Globus pallidus (tissue), 1 donor: ENCODE measurements around the gene ARFGEF2.
"Not testable (repeated sequence)": the region's sequence is repeated elsewhere in the genome, so short reads cannot be mapped to it uniquely, and the experiment has no call there.

ENCODE experiments used
- DNase-seq: peaks from one replicate; pipeline ENCODE4 v3.0.0-alpha.2; 2015; ENCODE audit warnings: low spot score

The ARFGEF2 gene

DNA sequence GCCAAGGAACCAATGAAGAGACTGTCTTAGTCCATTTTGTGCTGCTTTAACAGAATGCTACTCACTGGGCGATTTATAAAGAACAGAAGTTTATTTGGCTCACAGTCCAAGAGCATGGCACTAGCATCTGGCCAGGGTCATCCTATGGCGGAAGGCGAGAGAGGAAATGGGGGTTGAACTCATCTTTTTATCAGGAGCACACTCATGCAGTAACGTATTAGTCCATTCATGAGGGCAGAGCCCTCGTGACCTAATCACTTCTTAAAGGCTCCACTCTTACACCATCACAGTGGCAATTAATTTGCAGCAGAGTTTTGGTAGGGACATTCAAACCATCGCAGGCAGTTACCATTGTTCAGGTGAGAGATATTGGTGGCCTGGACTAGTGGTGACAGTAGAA lies 8.5 kb downstream of the ARFGEF2 start:
- DNase-seq, result no peak

DNA sequence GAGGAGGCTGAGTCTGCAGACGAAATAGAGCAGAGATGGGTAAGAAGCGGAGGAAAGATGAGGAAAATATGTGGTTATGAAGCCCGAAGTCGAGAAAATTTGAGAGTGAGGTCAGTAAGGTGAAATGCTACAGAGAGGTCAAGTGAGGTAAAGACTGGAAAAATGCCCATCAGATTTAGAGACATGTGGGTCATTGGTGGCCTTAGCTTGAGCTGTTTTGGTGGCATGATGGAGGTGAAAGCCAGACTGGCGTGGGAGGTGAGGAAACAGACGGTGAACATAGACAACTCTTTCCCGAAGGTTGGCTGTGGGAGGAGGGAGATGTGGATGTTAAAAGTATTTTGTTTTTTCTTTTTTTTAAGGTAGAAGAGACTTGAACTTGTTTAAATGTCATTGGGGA lies 9.4 kb downstream of the ARFGEF2 start:
- DNase-seq, result no peak

DNA sequence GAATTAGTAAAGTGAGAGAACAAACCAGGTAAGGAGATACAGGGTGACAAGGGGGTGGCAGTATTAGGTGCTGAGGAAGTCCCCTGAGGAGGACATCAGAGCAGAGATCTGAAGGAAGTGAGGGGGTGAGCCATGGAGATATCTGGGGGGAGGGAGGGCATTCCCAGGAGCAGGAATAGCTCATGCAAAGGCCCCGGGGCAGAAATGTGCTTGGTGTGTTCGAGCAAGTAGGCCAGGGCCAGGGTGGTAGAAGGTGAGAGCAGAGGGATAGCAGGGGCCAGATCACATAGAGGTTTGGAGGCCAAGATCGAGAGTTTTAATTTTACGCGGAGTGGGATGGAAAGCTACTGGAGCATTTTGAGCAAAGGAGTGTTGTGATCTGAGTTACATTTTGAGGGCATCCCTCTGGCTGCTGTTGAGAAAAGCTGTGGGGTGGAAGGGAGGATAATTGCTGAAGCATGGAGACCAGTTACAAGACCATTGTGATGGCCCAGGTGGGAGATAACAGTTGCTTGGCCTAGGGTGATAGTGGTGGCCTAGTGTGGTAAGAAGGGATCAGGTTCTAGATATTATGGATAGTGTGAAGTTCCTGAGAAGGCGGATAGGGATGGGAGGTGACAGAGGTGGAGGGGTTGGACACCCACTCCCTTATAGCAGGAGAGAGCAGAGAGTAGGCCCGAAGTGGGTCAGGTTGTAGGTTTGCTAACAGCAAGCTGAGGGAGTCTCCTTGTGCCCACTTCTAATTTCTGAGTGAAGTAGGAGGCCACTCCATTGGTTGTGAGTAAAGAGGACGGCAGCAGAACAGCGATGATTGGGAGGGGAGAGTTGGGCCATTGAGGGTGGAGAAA lies 10.2 kb downstream of the ARFGEF2 start:
- DNase-seq, result no peak

DNA sequence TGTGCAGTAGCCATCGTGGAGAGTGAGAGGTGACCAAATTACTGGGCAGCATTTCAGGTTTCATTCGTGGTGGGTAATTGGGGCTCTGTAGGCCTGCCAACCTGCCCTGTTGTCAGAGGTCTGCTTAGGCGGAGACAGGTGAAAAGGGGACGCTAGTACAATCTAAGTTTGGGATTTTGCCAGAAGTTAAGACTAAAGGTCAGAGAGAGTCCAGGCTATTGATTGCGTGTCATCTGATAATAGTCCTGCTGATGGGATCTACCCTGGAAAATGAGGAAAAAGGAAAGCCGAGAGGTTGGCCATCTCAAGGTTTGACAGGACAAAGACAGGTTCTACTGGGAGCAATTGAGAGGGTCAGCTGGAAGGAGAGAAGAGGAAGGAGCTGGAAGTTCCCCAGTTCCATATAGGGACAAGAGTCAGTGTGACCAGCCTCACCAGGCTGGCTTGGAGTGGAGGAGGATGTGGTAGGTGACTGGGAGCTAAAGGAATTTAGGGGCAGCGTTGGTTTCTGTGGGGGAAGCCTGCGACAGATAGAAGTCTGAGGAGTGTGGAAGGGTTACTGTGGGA lies 10.9 kb downstream of the ARFGEF2 start:
- no peak for DNase-seq

DNA sequence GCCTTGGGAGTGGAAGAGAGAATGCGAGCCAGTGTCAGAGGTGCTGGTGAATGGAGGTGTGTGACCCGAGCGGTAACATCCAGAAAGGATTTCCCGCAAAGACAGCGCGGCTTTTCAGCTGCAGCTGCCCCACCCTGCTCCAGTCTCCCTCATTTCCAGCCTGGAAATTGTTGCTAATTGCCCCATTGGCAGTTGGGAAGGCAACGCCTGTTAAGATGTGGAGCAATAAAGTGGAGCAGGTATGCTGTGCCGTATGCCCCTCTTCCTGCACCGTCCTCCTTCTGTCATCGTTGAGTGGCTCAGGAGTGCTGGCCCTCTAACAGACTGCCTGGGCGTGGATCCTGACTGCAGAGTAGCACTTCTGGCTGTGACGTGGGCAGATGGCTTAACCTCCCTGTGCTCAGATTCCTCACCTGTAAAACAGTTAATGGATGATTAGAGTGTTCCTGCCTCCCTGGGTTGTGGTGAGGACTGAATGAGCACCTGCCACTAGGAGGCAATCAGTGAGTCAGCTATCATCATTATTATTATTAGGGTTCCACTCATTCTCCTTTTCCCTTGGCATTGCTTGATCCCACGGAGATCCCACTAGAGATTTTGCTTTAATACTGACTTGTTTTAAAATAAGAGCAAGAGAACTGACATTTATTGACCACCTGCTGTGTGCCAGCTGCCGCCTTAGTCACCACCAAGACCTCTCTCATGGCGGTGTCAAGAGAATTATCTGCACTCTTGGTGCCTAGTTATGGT lies 11.7 kb downstream of the ARFGEF2 start:
- DNase-seq, result no peak

DNA sequence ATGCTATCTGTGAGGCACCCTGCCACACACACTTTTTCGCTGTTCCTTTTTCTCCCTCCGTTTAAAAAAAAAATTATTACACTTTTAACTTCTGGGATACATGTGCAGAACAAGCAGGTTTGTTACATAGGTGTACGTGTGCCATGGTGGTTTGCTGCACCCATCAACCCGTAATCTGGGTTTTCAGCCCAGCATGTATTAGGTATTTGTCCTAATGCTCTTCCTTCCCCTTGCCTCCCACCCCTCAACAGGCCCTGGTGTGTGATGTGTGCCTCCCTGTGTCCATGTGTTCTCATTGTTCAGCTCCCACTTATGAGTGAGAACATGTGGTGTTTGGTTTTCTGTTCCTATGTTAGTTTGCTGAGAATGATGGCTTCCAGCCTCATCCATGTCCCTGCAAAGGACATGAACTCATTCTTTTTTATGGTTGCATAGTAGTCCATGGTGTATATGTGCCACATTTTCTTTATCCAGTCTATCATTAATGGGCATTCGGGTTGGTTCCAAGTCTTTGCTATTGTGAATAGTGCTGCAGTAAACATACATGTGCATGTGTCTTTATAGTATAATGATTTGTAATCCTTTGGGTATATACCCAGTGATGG lies 12.9 kb downstream of the ARFGEF2 start:
- not testable (repeated sequence) for DNase-seq

DNA sequence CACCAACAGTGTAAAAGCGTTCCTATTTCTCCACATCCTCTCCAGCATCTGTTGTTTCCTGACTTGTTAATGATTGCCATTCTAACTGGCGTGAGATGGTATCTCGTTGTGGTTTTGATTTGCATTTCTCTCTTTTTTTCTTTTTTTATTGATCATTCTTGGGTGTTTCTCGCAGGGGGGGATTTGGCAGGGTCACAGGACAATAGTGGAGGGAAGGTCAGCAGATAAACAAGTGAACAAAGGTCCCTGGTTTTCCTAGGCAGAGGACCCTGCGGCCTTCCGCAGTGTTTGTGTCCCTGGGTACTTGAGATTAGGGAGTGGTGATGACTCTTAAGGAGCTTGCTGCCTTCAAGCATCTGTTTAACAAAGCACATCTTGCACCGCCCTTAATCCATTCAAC lies 13.5 kb downstream of the ARFGEF2 start:
- not testable (repeated sequence) for DNase-seq

DNA sequence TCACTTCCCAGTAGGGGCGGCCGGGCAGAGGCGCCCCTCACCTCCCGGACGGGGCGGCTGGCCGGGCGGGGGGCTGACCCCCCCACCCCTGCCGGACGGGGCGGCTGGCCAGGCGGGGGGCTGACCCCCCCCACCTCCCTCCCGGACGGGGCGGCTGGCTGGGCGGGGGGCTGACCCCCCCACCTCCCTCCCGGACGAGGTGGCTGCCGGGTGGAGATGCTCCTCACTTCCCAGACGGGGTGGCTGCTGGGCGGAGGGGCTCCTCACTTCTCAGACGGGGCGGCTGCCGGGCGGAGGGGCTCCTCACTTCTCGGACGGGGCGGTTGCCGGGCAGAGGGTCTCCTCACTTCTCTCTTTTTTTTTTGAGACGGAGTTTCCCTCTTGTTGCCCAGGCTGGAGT lies 14.7 kb downstream of the ARFGEF2 start:
- DNase-seq, result not testable (repeated sequence)

DNA sequence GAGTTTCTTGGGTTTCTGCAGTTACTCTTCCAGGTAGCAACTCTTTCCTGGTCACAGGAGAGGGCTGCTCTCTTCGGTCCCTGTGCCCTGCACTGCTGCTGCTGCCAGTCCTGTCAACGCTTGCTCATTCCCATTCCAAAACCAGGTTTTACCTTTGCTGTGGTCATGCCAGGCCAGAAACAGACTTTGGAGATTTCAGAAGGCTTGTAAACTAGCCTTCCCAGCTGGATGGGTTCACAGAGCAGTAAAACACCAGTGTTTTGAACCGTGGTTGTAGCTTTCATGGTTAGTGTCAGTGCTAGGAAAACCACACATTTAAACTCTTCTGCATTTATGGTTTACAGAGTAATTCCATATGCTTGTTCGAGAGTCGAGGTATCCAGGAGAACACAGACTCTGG lies 16.2 kb downstream of the ARFGEF2 start:
- DNase-seq, result no peak

DNA sequence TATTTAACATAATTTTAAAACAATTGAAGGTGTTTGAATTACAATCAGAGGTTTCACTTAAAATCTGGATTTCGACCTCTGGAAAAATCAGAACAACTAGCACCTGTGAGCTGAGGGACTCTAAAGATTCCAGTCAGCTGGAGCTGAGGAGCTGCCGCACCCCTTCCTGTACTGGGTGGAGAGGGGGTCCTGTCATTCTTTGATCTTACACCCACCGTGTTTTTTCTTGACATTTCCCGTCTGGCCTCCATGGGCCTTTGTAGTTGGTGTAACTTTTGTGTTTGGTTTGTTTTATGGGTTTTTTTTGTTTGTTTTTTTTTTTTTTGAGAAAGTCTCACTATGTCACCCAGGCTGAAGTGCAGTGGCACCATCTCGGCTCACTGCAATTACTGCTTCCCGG lies 17.2 kb downstream of the ARFGEF2 start:
- DNase-seq, result no peak

DNA sequence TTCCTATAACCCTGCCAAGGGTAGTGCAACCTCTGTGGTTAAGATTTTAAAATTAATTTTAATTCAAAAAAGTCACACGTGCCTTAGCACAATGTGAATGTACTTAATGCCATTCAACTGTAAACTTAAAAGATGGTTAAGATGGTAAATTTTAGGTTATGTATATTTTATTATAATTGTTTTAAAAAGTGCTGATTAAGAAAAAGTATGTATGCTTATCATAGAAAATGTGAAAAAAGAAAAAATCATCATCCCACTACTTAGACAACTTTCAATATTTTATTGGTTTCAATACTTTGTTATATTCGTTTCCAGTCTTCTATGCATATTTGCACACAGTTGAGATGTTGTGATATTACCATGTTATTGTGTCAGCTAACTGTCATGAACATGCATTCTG lies 18.7 kb downstream of the ARFGEF2 start:
- no peak for DNase-seq

DNA sequence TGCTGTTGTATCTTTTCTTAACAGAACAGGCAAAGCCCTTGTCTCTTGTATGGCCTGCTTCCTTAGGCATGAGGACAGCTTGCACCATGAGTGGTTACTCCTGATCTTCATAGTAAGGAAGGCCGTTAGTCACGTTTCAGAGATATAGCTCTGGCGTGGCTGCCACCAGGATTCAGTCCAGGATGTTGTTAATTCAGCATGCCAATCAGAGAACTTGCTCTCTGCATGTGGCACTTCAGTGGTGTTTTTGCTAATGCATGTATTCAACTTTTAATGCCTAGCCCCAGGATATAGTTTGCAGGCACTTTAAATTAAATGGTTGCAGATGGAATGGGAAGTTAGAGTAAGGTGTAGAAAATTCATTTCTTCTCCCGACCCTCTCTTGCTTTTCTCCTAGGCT lies 20.0 kb downstream of the ARFGEF2 start:
- DNase-seq, result no peak

DNA sequence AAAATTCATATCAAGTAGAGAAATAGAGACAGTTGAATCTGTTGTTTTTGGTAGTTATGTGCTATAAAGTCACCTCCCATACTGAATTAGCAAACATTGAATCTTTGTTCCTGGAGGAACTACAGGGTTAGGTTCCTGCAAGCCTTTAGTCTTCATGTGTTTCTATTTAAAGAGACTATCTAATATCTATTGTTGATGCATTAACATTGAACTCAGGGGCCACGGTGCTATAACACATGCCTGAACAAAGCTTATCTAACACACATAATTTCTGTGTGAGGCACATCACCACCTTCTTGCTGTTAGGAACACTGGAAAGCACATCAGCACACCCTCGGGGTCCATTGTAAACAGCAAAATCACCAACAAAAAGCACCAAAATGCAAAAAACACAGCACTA lies 21.2 kb downstream of the ARFGEF2 start:
- no peak for DNase-seq

DNA sequence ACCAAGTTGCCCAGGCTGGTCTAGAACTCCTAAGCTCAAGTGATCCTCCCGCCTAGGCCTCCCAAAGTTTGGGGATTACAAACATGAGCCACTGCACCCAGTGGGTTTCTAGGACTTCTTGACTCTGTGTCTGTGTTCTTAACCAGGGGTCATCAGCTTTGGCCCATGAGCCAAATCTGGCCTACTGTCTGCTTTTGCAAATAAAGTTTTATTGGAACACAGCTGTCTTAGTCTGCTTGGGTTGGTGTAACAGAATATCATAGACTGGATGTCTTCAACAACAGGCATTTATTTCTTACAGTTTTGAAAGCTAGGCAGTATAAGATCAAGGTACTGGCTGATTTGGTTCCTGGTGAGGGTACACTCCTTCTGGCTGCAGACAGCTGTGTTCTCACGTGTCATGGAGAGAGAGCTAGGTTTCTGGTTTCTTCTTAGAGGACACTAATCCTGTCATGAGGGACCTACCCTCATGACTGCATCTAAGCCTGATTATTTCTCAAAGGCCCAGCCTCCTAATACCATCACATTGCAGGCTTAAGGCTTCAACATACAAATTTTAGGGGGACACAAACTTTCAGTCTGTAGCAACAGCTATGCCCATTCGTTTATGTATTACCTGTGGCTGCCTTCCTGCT lies 23.3 kb downstream of the ARFGEF2 start:
- no peak for DNase-seq

DNA sequence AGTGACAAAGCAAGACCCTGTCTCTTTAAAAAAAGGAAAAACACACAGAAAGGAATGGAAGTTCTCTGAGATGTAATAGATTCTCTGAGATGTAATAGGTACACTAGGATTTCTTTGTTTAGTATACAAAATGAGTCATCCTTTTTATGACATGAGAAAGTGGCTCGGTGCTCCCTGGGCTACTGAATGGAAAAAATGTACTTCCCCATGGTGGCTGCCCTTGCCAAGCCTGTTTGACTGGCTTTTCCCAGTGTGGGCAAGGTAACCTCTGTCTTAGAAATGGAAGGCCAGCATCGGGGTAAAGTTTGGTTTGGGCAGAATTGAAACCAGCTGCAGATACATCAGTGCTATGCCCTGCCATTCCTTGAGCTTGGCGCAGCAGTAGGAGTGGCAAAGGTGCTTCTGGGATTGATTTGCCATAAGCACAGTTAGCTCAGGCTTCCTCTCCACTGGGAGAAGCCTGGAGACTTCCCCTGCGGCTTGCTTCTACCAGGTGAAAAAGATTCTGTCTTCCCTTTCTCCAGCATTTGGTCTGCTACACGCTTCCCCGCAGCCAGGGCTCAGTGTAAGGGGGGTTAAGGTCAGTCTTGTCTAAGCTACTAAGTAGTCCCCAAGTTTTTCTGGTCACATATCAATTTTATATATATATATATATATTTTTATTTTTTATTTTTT lies 24.5 kb downstream of the ARFGEF2 start:
- no peak for DNase-seq

DNA sequence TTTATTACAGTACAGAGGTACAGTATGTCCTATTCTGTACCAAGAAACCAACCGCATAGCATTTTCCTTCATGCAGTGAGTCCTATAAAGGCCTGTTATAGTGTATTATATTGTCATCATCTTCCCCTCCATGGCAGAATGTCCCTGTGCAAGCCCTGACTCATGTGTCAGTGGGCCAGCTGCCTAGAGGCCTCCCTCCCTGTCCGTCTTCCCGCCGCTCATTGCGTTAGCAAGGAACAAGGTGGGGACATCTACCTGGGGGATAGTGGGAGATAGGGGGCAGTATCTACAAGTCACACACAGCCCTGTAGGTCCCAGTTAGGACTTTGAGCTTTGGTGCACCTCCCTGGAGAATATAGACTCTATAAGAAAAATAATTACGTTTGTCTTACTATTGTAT lies 27.1 kb downstream of the ARFGEF2 start:
- no peak for DNase-seq

DNA sequence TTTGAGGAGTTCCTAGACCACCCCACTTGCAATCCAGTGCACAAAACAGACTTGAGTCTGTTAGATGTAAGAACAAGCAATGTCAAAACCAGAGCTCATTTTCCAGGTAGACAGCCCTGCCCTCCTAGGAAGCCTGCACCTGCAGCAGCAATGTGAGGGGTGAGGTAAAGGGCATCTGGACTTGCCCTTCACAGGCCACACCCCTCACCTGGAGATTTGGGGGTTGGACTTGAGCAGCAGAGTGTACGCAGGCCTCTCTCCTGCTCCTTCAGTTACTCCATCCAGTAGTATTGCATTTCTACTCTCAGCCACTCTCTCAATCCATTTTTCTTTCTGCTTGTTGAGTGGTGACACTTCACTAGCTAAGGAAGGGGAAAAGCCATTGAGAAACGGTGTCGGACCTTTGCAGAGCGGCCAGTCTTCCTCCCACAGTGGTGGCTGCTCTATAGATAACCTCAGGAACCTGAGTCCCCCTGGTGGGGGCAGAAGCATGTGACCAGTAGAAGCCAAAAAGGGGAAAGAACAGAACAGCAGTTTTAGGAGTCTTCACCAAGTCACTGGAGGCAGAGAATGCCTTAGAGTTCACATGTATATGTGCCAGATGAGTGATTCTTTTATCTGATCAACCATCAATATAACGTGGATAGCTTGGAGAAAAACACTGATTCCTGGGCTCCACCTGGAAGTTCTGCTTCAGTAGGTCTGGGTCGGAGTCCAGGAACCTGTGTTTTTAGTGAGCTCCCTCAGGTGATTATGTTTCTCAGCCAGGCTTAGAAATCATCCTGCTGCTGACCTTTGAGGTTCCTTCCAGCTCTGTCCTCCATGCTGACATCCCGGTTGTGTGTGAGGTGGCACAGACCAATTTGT lies 28.0 kb downstream of the ARFGEF2 start:
- no peak for DNase-seq

DNA sequence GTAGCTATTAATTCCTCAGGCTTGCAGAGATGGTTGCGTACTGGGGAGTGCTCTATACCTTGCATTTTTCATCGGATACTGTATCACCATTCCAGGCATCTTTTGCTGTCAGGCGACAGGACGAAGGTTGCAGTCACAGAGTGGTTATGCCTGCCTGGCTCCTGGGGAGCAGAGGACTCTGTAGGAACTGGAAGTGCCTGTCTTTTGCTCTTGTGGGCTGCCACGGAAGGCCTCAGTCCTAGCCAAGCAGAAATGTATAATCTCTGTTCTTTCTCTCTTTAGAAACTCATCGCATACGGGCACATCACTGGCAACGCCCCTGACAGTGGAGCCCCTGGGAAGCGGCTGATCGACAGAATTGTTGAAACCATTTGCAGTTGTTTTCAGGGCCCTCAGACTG lies 29.5 kb downstream of the ARFGEF2 start:
- DNase-seq, result no peak

DNA sequence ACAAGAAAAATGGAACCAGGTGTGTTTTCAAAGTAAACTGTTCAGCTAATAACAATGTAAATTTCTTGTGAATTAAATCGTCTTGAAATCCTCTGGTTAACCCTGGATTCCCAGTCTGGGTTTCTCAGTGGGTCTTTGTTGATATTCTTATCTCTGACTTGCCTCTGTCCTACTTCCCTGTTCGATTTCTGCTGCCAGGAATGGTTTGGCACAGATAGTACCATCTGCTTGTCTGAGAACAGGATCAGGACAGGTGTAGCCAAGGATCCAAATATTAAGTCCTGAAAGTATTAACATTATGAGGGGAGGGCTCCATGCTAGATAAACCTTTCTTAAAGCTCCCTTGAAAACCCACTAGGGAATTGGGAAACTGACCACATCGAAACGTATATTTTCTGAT lies 30.1 kb downstream of the ARFGEF2 start:
- no peak for DNase-seq

DNA sequence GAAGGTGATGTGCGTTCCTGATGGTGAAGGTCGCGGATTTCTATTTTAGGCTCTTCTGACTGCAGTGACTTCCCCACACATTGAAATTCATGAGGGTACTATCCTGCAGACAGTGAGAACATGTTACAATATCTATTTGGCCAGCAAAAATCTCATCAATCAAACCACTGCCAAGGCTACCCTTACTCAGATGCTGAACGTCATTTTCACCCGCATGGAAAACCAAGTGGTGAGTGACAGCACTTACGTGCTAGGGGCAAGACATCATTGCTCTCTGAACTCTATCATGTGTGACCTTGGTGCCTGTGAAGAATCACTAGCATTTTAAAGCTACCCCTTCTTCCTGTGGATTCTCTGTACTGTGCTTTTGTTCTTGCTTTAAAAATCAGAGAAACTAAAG lies 31.1 kb downstream of the ARFGEF2 start:
- DNase-seq, result no peak

DNA sequence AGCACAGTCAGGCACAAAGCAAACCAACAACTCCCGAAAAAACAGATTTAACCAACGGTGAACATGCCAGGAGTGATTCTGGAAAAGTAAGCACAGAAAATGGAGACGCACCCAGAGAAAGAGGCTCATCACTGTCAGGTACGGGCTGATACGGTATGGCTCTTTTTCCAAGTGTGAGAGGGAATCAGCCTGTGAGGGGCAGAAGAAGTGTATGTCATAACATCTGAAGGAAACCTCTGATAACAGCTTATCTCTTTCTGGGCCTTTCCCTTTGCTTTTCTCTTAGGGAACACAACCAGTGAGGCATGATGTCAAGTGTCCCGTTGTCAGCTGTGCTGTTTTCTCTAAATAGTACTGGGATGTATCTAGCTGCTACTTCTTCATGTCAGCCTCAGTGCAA lies 32.1 kb downstream of the ARFGEF2 start:
- DNase-seq, result no peak
